ENCODE data around the gene RNF214. TPM values are rescaled to one million over a fixed set of nuclear protein-coding genes. Genes with fewer than 3 reads are reported as not detected.

Gene RNF214
- polyA plus RNA-seq, 3 donors, result 6.4 to 13.8 (median 7.8) TPM

GRCh38 chr11:117287668-117288067 lies 55.2 kb downstream of the RNF214 start:
- Histone ChIP-seq H2AFZ (ENCODE audit: insufficient read depth, low read depth, low read length, poor library complexity, severe bottlenecking) (no peak overlapping the region), H3K4me1 (ENCODE audit: control insufficient read depth in 1 of 2, insufficient read depth in 2 of 2, low read length in 2 of 2) (no peaks in the 10 kb centered on the region), H3K4me3 (replicated peaks in 1 of 3; ENCODE audit: low read depth in 2 of 3, low read length in 3 of 3) (no peak overlapping the region), H3K9ac (ENCODE audit: insufficient read depth, low read length, poor library complexity, severe bottlenecking) (no peak overlapping the region), H3K9me3 (replicated peaks in 1 of 2; ENCODE audit: control insufficient read depth in 1 of 2, insufficient read depth in 1 of 2, low read length in 2 of 2) (no peaks in the 10 kb centered on the region), H3K27ac (ENCODE audit: low read depth in 1 of 2, low read length in 2 of 2) (no peak overlapping the region), H4K20me1 (ENCODE audit: insufficient read depth, low read length) (no peaks in the 10 kb centered on the region), H3K36me3 (replicated peaks in 1 of 2; ENCODE audit: control insufficient read depth in 1 of 2, insufficient read depth in 2 of 2, low read length in 2 of 2) (peaks cover 39 to 86% of the 10 kb centered on the region in 2 donors), H3K4me2 (replicated peaks; ENCODE audit: extremely low read depth, low read length, poor library complexity, severe bottlenecking) (no peak overlapping the region), H3K27me3 (ENCODE audit: control insufficient read depth in 2 of 2, insufficient read depth in 2 of 2, low read length in 2 of 2) (no peaks in the 10 kb centered on the region), H3K79me2 (ENCODE audit: insufficient read depth, low read length) (no peaks in the 10 kb centered on the region)
- no peak for DNase-seq
- no peaks in the 10 kb centered on the region for H3K9me3 Mint-ChIP-seq
- H3K27me3 Mint-ChIP-seq (ENCODE audit: low read depth in 3 of 3), result peaks cover 0 to 3% (median 0%) of the 10 kb centered on the region in 3 donors
- peaks cover 82 to 85% of the 10 kb centered on the region in 2 donors for H3K36me3 Mint-ChIP-seq
- peaks cover 8% of the 10 kb centered on the region for H3K4me1 Mint-ChIP-seq
- no CpG with 5 or more reads among the region's 3 CpGs for WGBS (ENCODE audit: insufficient coverage)
- H3K4me3 Mint-ChIP-seq, result no peak overlapping the region
- no peak overlapping the region for H3K27ac Mint-ChIP-seq
- no peak for TF ChIP-seq CTCF (IDR thresholded peaks at IDR 0.05)
- intact Hi-C loops (cut with micrococcal nuclease), result no loop called here

- Histone ChIP-seq H3K4me3 (replicated peaks in 1 of 3; ENCODE audit: low read depth in 2 of 3, low read length in 3 of 3) (no peak overlapping the region), H3K27ac (ENCODE audit: low read depth in 1 of 2, low read length in 2 of 2) (no peak overlapping the region), H3K4me1 (ENCODE audit: control insufficient read depth in 1 of 2, insufficient read depth in 2 of 2, low read length in 2 of 2) (no peaks in the 10 kb centered on the region), H3K9me3 (replicated peaks in 1 of 2; ENCODE audit: control insufficient read depth in 1 of 2, insufficient read depth in 1 of 2, low read length in 2 of 2) (no peaks in the 10 kb centered on the region), H2AFZ (ENCODE audit: insufficient read depth, low read depth, low read length, poor library complexity, severe bottlenecking) (no peak overlapping the region), H3K4me2 (replicated peaks; ENCODE audit: extremely low read depth, low read length, poor library complexity, severe bottlenecking) (no peak overlapping the region), H3K36me3 (replicated peaks in 1 of 2; ENCODE audit: control insufficient read depth in 1 of 2, insufficient read depth in 2 of 2, low read length in 2 of 2) (peaks cover 43 to 78% of the 10 kb centered on the region in 2 donors), H4K20me1 (ENCODE audit: insufficient read depth, low read length) (no peaks in the 10 kb centered on the region), H3K79me2 (ENCODE audit: insufficient read depth, low read length) (no peaks in the 10 kb centered on the region), H3K27me3 (ENCODE audit: control insufficient read depth in 2 of 2, insufficient read depth in 2 of 2, low read length in 2 of 2) (no peaks in the 10 kb centered on the region), H3K9ac (ENCODE audit: insufficient read depth, low read length, poor library complexity, severe bottlenecking) (no peak overlapping the region)
- H3K27me3 Mint-ChIP-seq (ENCODE audit: low read depth in 3 of 3), result peaks cover 0 to 4% (median 2%) of the 10 kb centered on the region in 3 donors
- no peak for DNase-seq
- intact Hi-C loops (cut with micrococcal nuclease), result no loop called here
- WGBS (ENCODE audit: insufficient coverage), result no CpG with 5 or more reads among the region's 1 CpG
- peaks cover 8% of the 10 kb centered on the region for H3K4me1 Mint-ChIP-seq
- no peak overlapping the region for H3K4me3 Mint-ChIP-seq
- no peaks in the 10 kb centered on the region for H3K9me3 Mint-ChIP-seq
- TF ChIP-seq CTCF (IDR thresholded peaks at IDR 0.05), result no peak
- H3K27ac Mint-ChIP-seq, result peak overlapping the region in 3 of 7 donors; percentile 12 to 45 (median 33)
- peaks cover 72 to 80% of the 10 kb centered on the region in 2 donors for H3K36me3 Mint-ChIP-seq
Measured at GRCh38 chr11:117289795-117290194, 57.3 kb downstream of the RNF214 start.
